Neutrophil (primary cell): Measurements from ENCODE around the gene MFAP4.

Source experiments
- H3K27ac ChIP-seq: fragments of 200-600 bp; sonication (generic); 2 replicates; pipeline ENCODE4 v1.5.1; 2016; ENCODE audit warnings: mild to moderate bottlenecking, moderate library complexity
- H3K27me3 ChIP-seq: fragments of 200-600 bp; sonication (generic); 2 replicates; pipeline ENCODE4 v1.6.0; 2016; ENCODE audit warnings: mild to moderate bottlenecking
- H3K36me3 ChIP-seq: fragments of 200-600 bp; sonication (generic); 2 replicates; pipeline ENCODE4 v1.5.1; 2017
- H3K4me1 ChIP-seq, 2 experiments: fragments of 200-600 bp in 1 of 2; sonication (generic) in 1 of 2; 1 replicate in 1 of 2; 2 replicates in 1 of 2; pipeline versions ENCODE4 v1.5.1 to v1.6.1; 2013 to 2016; ENCODE audit warnings: low read depth in 1 of 2, low read length in 1 of 2, mild to moderate bottlenecking in 1 of 2, moderate library complexity in 1 of 2; ENCODE audit not compliant: control insufficient read depth in 1 of 2, insufficient read depth in 1 of 2
- H3K4me3 ChIP-seq, 2 experiments: fragments of 200-600 bp in 1 of 2; sonication (generic) in 1 of 2; 1 replicate in 1 of 2; 2 replicates in 1 of 2; pipeline ENCODE4 v1.5.1; 2013 to 2016; ENCODE audit warnings: low read depth in 1 of 2, low read length in 1 of 2, mild to moderate bottlenecking in 1 of 2, moderate library complexity in 1 of 2
- H3K9me3 ChIP-seq: fragments of 200-600 bp; sonication (generic); 2 replicates; pipeline ENCODE4 v1.5.1; 2016
- CTCF ChIP-seq: fragments of 200-600 bp; sonication (generic); IDR thresholded peaks from 2 replicates; pipeline ENCODE4 v1.5.1; 2016; ENCODE audit warnings: antibody characterized with exemption

The MFAP4 gene

GRCh38 chr17:19424934-19425868 lies 38.2 kb upstream of the MFAP4 start:
- H3K4me3 ChIP-seq, result no peak overlapping the region
- H3K27ac ChIP-seq, result no peak overlapping the region
- no peaks in the 10 kb centered on the region for H3K9me3 ChIP-seq
- no peaks in the 10 kb centered on the region for H3K27me3 ChIP-seq
- H3K36me3 ChIP-seq, result no peaks in the 10 kb centered on the region
- no peak for TF ChIP-seq CTCF
- no peaks in the 10 kb centered on the region for H3K4me1 ChIP-seq

- Histone ChIP-seq H3K27ac (no peak overlapping the region), H3K4me1 (no peaks in the 10 kb centered on the region), H3K36me3 (no peaks in the 10 kb centered on the region), H3K4me3 (no peak overlapping the region), H3K9me3 (no peaks in the 10 kb centered on the region), H3K27me3 (no peaks in the 10 kb centered on the region)
- no peak for TF ChIP-seq CTCF
Measured at GRCh38 chr17:19421926-19422325, 34.9 kb upstream of the MFAP4 start.

- TF ChIP-seq CTCF, result no peak
- no peak overlapping the region for H3K27ac ChIP-seq
- H3K4me3 ChIP-seq, result no peak overlapping the region
- no peaks in the 10 kb centered on the region for H3K4me1 ChIP-seq
- H3K36me3 ChIP-seq, result no peaks in the 10 kb centered on the region
- H3K9me3 ChIP-seq, result no peaks in the 10 kb centered on the region
- no peaks in the 10 kb centered on the region for H3K27me3 ChIP-seq
Measured at GRCh38 chr17:19421219-19421618, 34.2 kb upstream of the MFAP4 start.

GRCh38 chr17:19418251-19418992 lies 31.4 kb upstream of the MFAP4 start:
- Histone ChIP-seq H3K27me3 (no peaks in the 10 kb centered on the region), H3K36me3 (no peaks in the 10 kb centered on the region), H3K4me1 (no peaks in the 10 kb centered on the region), H3K9me3 (no peaks in the 10 kb centered on the region), H3K27ac (no peak overlapping the region), H3K4me3 (no peak overlapping the region)
- no peak for TF ChIP-seq CTCF

- TF ChIP-seq CTCF, result no peak
- no peaks in the 10 kb centered on the region for H3K4me1 ChIP-seq
- no peaks in the 10 kb centered on the region for H3K27me3 ChIP-seq
Measured at GRCh38 chr17:19417611-19418010, 30.6 kb upstream of the MFAP4 start.

More at GRCh38 chr17:19417611-19418010, 30.6 kb upstream of the MFAP4 start:
- Histone ChIP-seq H3K36me3 (no peaks in the 10 kb centered on the region), H3K4me3 (no peak overlapping the region), H3K27ac (no peak overlapping the region), H3K9me3 (no peaks in the 10 kb centered on the region)
